Measurements from ENCODE around the gene FEM1B. TPM values are rescaled to one million over a fixed set of nuclear protein-coding genes. Genes with fewer than 3 reads are reported as not detected.

Gene FEM1B
- total RNA-seq, 1 experiment from 2014 or later: 41.0 TPM

DNA sequence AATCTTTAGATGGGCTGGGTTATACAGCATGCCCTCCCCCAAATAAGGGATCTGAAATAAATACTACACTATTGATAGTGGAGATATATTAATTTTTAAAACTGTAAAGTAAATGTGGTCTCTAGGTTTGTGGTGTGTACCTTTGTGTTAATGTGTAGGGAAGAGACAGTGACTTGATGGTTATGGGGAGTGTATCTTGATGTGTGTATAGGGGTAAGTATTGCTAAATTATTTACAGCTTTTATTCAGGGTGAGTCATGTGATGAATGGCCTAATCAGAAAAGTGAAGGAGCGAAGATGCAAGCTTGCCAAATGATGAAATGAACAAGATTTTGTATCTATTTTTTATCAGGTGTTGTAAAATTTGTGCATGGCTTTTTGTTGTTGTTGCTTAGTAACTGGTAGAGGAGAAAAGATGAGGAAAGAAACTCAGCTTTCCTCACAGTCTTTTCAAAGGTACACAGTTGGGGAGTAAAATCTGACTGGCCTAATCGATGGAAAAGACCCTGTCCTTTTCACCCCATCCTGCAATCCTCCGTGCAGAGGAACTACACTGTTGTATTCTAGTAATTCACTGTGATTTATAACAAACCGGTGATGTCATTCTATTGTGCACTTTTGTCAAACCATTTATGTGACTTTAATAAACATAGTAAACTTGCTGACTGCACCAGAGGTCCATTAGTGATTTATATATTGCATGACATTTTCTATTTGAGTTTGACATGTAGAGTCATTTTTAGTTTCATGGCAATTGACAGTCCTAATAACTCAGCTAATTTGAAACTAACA is 17.7 kb downstream of the FEM1B start:
- BruUV-seq (replicated peaks): no TSS peak
- no peaks in the 10 kb centered on the region for H3K9me3 Mint-ChIP-seq (ENCODE audit: unreplicated experiment)
- CTCF ChIA-PET: no interaction called here

DNA sequence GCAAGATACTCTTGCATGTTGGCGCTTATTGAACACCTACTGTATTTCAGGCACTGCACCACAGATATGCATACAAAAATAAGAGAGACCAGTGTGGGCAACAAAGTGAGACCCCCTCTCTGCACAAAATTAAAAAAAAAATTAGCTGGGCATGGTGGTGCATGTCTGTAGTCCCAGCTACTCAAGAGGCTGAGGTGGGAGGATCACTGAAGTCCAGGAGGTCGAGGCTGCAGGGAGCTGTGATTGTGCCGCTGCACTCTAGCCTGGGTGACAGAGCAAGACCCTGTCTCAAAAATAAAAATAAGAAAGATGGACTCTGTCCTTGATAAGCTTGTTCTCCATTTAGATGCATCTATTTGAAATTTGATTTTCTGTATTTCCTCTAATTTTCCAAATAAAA is 20.8 kb downstream of the FEM1B start:
- no peak for DNase-seq
- no peak overlapping the region for H3K4me3 ChIP-seq (ENCODE audit: low read depth, low read length)
- TF ChIP-seq, protein P1, sequence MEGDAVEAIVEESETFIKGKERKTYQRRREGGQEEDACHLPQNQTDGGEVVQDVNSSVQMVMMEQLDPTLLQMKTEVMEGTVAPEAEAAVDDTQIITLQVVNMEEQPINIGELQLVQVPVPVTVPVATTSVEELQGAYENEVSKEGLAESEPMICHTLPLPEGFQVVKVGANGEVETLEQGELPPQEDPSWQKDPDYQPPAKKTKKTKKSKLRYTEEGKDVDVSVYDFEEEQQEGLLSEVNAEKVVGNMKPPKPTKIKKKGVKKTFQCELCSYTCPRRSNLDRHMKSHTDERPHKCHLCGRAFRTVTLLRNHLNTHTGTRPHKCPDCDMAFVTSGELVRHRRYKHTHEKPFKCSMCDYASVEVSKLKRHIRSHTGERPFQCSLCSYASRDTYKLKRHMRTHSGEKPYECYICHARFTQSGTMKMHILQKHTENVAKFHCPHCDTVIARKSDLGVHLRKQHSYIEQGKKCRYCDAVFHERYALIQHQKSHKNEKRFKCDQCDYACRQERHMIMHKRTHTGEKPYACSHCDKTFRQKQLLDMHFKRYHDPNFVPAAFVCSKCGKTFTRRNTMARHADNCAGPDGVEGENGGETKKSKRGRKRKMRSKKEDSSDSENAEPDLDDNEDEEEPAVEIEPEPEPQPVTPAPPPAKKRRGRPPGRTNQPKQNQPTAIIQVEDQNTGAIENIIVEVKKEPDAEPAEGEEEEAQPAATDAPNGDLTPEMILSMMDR (IDR thresholded peaks at IDR 0.05; ENCODE audit: insufficient read depth in 1 of 2, low read depth in 1 of 2, low read length in 1 of 2, severe bottlenecking in 1 of 2, unreplicated experiment in 1 of 2): no peak
- Mint-ChIP-seq H3K27me3 (ENCODE audit: insufficient read depth, unreplicated experiment) (no peaks in the 10 kb centered on the region), H3K36me3 (ENCODE audit: insufficient read depth, unreplicated experiment) (peaks cover 22% of the 10 kb centered on the region), H3K9me3 (ENCODE audit: unreplicated experiment) (no peaks in the 10 kb centered on the region), H3K27ac (ENCODE audit: unreplicated experiment) (no peak overlapping the region), H3K4me3 (ENCODE audit: unreplicated experiment) (no peak overlapping the region), H3K4me1 (ENCODE audit: low read depth, unreplicated experiment) (peaks cover 5% of the 10 kb centered on the region)
- peaks cover 14% of the 10 kb centered on the region for H3K4me1 ChIP-seq
- H3K9me3 ChIP-seq: no peaks in the 10 kb centered on the region
- H3K27me3 ChIP-seq (replicated peaks; ENCODE audit: control insufficient read depth, insufficient read depth, low read length): no peaks in the 10 kb centered on the region
- POLR2A ChIA-PET: no interaction called here
- intact Hi-C loops (cut with micrococcal nuclease; ENCODE audit: unreplicated experiment): no loop called here
- BruUV-seq (replicated peaks): no TSS peak
- CTCF ChIA-PET: interaction anchor here (0.7 kb wide), 1 partner anchor 8 kb away, joined by 3 read pairs; no protein-coding TSS in a partner anchor
- no peaks in the 10 kb centered on the region for H3K36me3 ChIP-seq (ENCODE audit: control insufficient read depth, insufficient read depth, low read length)

More for the DNA sequence above, 17.7 kb downstream of the FEM1B start:
- Histone ChIP-seq H3K36me3 (ENCODE audit: control insufficient read depth, insufficient read depth, low read length) (no peaks in the 10 kb centered on the region), H3K27me3 (replicated peaks; ENCODE audit: control insufficient read depth, insufficient read depth, low read length) (no peaks in the 10 kb centered on the region), H3K4me3 (ENCODE audit: low read depth, low read length) (no peak overlapping the region), H3K4me1 (peaks cover 8% of the 10 kb centered on the region), H3K9me3 (no peaks in the 10 kb centered on the region)
- TF ChIP-seq, protein P1 (IDR thresholded peaks at IDR 0.05; ENCODE audit: insufficient read depth in 1 of 2, low read depth in 1 of 2, low read length in 1 of 2, severe bottlenecking in 1 of 2, unreplicated experiment in 1 of 2): no peak
- H3K27ac Mint-ChIP-seq (ENCODE audit: unreplicated experiment): no peak overlapping the region
- H3K4me1 Mint-ChIP-seq (ENCODE audit: low read depth, unreplicated experiment): peaks cover under 1% of the 10 kb centered on the region
- no peak overlapping the region for H3K4me3 Mint-ChIP-seq (ENCODE audit: unreplicated experiment)
- no peaks in the 10 kb centered on the region for H3K27me3 Mint-ChIP-seq (ENCODE audit: insufficient read depth, unreplicated experiment)
- POLR2A ChIA-PET: no interaction called here
- H3K36me3 Mint-ChIP-seq (ENCODE audit: insufficient read depth, unreplicated experiment): peaks cover 27% of the 10 kb centered on the region
- intact Hi-C loops (cut with micrococcal nuclease; ENCODE audit: unreplicated experiment): no loop called here
- DNase-seq: no peak

DNA sequence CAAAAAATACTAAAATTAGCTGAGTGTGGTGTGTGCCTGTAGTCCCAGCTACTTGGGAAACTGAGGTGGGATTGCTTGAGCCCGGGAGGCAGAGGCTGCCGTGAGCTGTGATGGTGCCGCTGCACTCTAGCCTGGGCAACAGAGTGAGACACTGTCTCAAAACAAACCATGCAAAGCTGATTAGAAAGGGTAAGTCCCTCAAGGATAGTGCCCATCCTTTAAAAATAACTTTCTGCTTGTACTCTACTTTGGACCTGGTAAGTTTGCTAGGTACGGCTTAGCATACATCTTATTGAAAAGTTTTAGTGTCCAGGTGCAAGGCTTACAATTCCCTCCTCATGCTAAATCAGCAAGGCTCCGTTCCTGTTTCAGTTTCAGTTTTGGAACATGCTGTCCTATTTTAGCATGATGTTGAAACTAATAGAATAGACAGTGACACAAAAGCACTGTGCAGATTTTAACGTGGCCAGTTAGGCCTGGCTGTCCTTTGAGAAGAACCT is 21.4 kb downstream of the FEM1B start:
- ChIA-PET POLR2A (no interaction called here), CTCF (interaction anchor here (0.7 kb wide), 1 partner anchor 8 kb away, joined by 3 read pairs; no protein-coding TSS in a partner anchor)
- Mint-ChIP-seq H3K27ac (ENCODE audit: unreplicated experiment) (no peak overlapping the region), H3K36me3 (ENCODE audit: insufficient read depth, unreplicated experiment) (peaks cover 22% of the 10 kb centered on the region), H3K27me3 (ENCODE audit: insufficient read depth, unreplicated experiment) (no peaks in the 10 kb centered on the region), H3K4me3 (ENCODE audit: unreplicated experiment) (no peak overlapping the region), H3K9me3 (ENCODE audit: unreplicated experiment) (no peaks in the 10 kb centered on the region), H3K4me1 (ENCODE audit: low read depth, unreplicated experiment) (peaks cover 7% of the 10 kb centered on the region)
- intact Hi-C loops (cut with micrococcal nuclease; ENCODE audit: unreplicated experiment): no loop called here
- no peak for DNase-seq
- Histone ChIP-seq H3K36me3 (ENCODE audit: control insufficient read depth, insufficient read depth, low read length) (no peaks in the 10 kb centered on the region), H3K27me3 (replicated peaks; ENCODE audit: control insufficient read depth, insufficient read depth, low read length) (no peaks in the 10 kb centered on the region), H3K4me1 (peaks cover 14% of the 10 kb centered on the region), H3K9me3 (no peaks in the 10 kb centered on the region), H3K4me3 (ENCODE audit: low read depth, low read length) (no peak overlapping the region)
- TF ChIP-seq, protein P1 (IDR thresholded peaks at IDR 0.05; ENCODE audit: insufficient read depth in 1 of 2, low read depth in 1 of 2, low read length in 1 of 2, severe bottlenecking in 1 of 2, unreplicated experiment in 1 of 2): no peak
- BruUV-seq (replicated peaks): no TSS peak

All from Caco-2 (cell line).